HL-60 (cell line): ENCODE results near the gene PF4V1.
A peak's percentile ranks its signal among the peaks of the same experiment; 100 is the strongest.

Experiments used
- DNase-seq, 2 experiments: peaks; one replicate each; pipeline ENCODE4 v3.0.0-alpha.2; 2010 to 2020; ENCODE audit warnings: low read depth in 1 of 2, low spot score in 1 of 2
- H3K27ac ChIP-seq: fragments of 250-450 bp; sonication (Bioruptor Pico); replicated peaks from 2 replicates; pipeline ENCODE4 v1.5.1; 2020; ENCODE audit warnings: mild to moderate bottlenecking, moderate library complexity
- H3K27me3 ChIP-seq: fragments of 250-450 bp; sonication (Bioruptor Pico); 2 replicates; pipeline ENCODE4 v1.5.1; 2021; ENCODE audit warnings: mild to moderate bottlenecking, moderate library complexity; ENCODE audit not compliant: insufficient read depth, poor library complexity, severe bottlenecking
- H3K4me3 ChIP-seq: replicated peaks from 2 replicates; pipeline ENCODE4 v1.5.1; 2011; ENCODE audit warnings: mild to moderate bottlenecking, control low read depth, low read length; ENCODE audit not compliant: insufficient read depth
- CTCF ChIP-seq: IDR thresholded peaks from one replicate; pipeline ENCODE4 v1.5.1; 2011; ENCODE audit warnings: low read length, control low read depth, inconsistent platforms; ENCODE audit not compliant: insufficient read depth
- GABPA ChIP-seq: IDR thresholded peaks from 2 replicates; pipeline ENCODE4 v1.6.1; 2012; ENCODE audit warnings: low read depth
- POLR2AphosphoS5 ChIP-seq: IDR thresholded peaks from 2 replicates; pipeline ENCODE4 v1.6.1; 2012; ENCODE audit warnings: low read depth
- REST ChIP-seq: IDR thresholded peaks from 2 replicates; pipeline ENCODE4 v1.6.1; 2012; ENCODE audit warnings: low read depth; ENCODE audit not compliant: insufficient replicate concordance
- SPI1 ChIP-seq: IDR thresholded peaks from 2 replicates; pipeline ENCODE4 v1.6.1; 2012; ENCODE audit warnings: low read depth, mild to moderate bottlenecking, borderline replicate concordance

Gene PF4V1

GRCh38 chr4:73874386-73874785, 21.3 kb downstream of the PF4V1 start:
- H3K27ac ChIP-seq: peak overlapping the region; percentile 53
- TF ChIP-seq REST: no peak
- TF ChIP-seq GABPA: peak; percentile 34; the same call in 1 of the 2 replicates
- TF ChIP-seq POLR2AphosphoS5: peak; percentile 29; the same call in 1 of the 2 replicates
- TF ChIP-seq SPI1: peak; percentile 22; the same call in 1 of the 2 replicates
- TF ChIP-seq CTCF: no peak
- DNase-seq: peak in 1 of 2 experiments; percentile 28
- no peak overlapping the region for H3K4me3 ChIP-seq
- no peaks in the 10 kb centered on the region for H3K27me3 ChIP-seq

GRCh38 chr4:73875401-73875800, 22.3 kb downstream of the PF4V1 start:
- Histone ChIP-seq H3K4me3 (no peak overlapping the region), H3K27me3 (no peaks in the 10 kb centered on the region), H3K27ac (peak overlapping the region; percentile 53)
- no peak for DNase-seq
- TF ChIP-seq GABPA: no peak

- no peak for DNase-seq
- no peak overlapping the region for H3K4me3 ChIP-seq
- no peak overlapping the region for H3K27ac ChIP-seq
These were observed 30.2 kb downstream of the PF4V1 start for GRCh38 chr4:73883306-73883705.

More at GRCh38 chr4:73883306-73883705, 30.2 kb downstream of the PF4V1 start:
- TF ChIP-seq SPI1 (no peak), GABPA (no peak), CTCF (no peak), REST (no peak), POLR2AphosphoS5 (no peak)
- no peaks in the 10 kb centered on the region for H3K27me3 ChIP-seq
